ENCODE data around the gene CCDC12. TPM values are rescaled to one million over a fixed set of nuclear protein-coding genes. Genes with fewer than 3 reads are reported as not detected.

CCDC12 gene
- total RNA-seq, 1 experiment from 2014 or later: 52.7 TPM

DNA sequence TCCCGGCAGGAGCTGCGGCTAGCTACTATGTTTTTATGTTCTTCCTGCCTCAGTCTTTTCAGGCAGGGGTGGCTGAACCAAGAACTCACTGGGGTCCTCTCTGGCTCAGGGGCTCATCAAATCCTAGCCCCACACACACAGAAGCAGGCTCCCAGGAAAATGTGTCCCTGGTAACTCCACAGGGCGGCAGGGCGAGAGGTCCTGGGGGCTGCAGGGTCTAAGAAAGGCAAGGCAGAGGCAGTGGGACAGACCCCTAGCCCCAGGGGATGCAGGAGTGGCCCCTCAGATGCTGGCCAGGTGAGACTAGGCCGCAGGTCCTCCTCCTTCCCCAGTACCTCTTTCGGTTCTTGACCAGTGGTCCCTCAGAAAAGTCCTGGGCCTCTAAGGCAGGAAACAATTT, 50.1 kb downstream of the CCDC12 start:
- DNase-seq: peak in 1 of 2 experiments; percentile 19
- peaks cover 68% of the 10 kb centered on the region for H3K36me3 Mint-ChIP-seq (ENCODE audit: insufficient read depth, unreplicated experiment)
- no peak overlapping the region for H3K4me3 ChIP-seq (ENCODE audit: low read depth, low read length)
- peaks cover 12% of the 10 kb centered on the region for H3K36me3 ChIP-seq (ENCODE audit: control insufficient read depth, insufficient read depth, low read length)
- no peak overlapping the region for H3K4me3 Mint-ChIP-seq (ENCODE audit: unreplicated experiment)
- H3K4me1 ChIP-seq: peaks cover 16% of the 10 kb centered on the region; the same call in 1 of the 2 replicates
- intact Hi-C loops (cut with micrococcal nuclease; ENCODE audit: unreplicated experiment): no loop called here
- ChIA-PET CTCF (interaction anchor here (1.1 kb wide), 1 partner anchor 9 kb away, joined by 4 read pairs; no protein-coding TSS in a partner anchor), POLR2A (no interaction called here)
- H3K9me3 ChIP-seq: no peaks in the 10 kb centered on the region
- H3K27me3 ChIP-seq (replicated peaks; ENCODE audit: control insufficient read depth, insufficient read depth, low read length): no peaks in the 10 kb centered on the region
- H3K27me3 Mint-ChIP-seq (ENCODE audit: insufficient read depth, unreplicated experiment): no peaks in the 10 kb centered on the region
- H3K4me1 Mint-ChIP-seq (ENCODE audit: low read depth, unreplicated experiment): peaks cover 20% of the 10 kb centered on the region
- BruUV-seq (replicated peaks): no TSS peak
- H3K9me3 Mint-ChIP-seq (ENCODE audit: unreplicated experiment): no peaks in the 10 kb centered on the region
- peak overlapping the region; percentile 54 for H3K27ac Mint-ChIP-seq (ENCODE audit: unreplicated experiment)
- no peak for TF ChIP-seq CTCF (IDR thresholded peaks at IDR 0.05; ENCODE audit: insufficient read depth in 1 of 2, low read depth in 1 of 2, low read length in 1 of 2, severe bottlenecking in 1 of 2, unreplicated experiment in 1 of 2)

DNA sequence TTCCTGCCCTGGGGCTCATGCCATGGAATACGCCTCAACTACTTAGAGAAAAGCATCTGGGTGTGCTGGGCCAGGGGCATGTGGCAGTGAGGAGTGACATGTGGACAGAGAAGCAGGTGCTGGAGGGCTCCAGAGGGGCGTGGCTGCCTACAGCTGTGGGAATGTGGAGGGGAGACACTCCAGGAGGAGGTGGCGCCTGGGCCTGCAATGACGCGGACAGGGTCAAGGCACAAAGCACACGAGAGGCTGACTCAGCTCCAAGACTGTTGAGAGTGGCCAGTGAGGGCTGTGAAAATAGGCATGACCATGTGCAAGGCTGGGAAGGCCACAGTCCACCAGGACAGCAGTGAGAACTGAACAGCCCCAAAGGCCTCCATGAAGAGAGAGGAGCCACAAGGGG, 50.5 kb downstream of the CCDC12 start:
- no peaks in the 10 kb centered on the region for H3K27me3 ChIP-seq (replicated peaks; ENCODE audit: control insufficient read depth, insufficient read depth, low read length)
- Mint-ChIP-seq H3K4me1 (ENCODE audit: low read depth, unreplicated experiment) (peaks cover 16% of the 10 kb centered on the region), H3K4me3 (ENCODE audit: unreplicated experiment) (no peak overlapping the region), H3K27ac (ENCODE audit: unreplicated experiment) (peak overlapping the region; percentile 54), H3K27me3 (ENCODE audit: insufficient read depth, unreplicated experiment) (no peaks in the 10 kb centered on the region), H3K36me3 (ENCODE audit: insufficient read depth, unreplicated experiment) (peaks cover 67% of the 10 kb centered on the region), H3K9me3 (ENCODE audit: unreplicated experiment) (no peaks in the 10 kb centered on the region)
- BruUV-seq (replicated peaks): no TSS peak
- no peaks in the 10 kb centered on the region for H3K9me3 ChIP-seq
- TF ChIP-seq CTCF (IDR thresholded peaks at IDR 0.05; ENCODE audit: insufficient read depth in 1 of 2, low read depth in 1 of 2, low read length in 1 of 2, severe bottlenecking in 1 of 2, unreplicated experiment in 1 of 2): no peak
- ChIA-PET CTCF (interaction anchor here (1.1 kb wide), 1 partner anchor 9 kb away, joined by 4 read pairs; no protein-coding TSS in a partner anchor), POLR2A (no interaction called here)
- peaks cover 14% of the 10 kb centered on the region for H3K36me3 ChIP-seq (ENCODE audit: control insufficient read depth, insufficient read depth, low read length)
- H3K4me3 ChIP-seq (ENCODE audit: low read depth, low read length): no peak overlapping the region
- peaks cover 12% of the 10 kb centered on the region; the same call in 1 of the 2 replicates for H3K4me1 ChIP-seq
- peak in 1 of 2 experiments; percentile 48 for DNase-seq
- intact Hi-C loops (cut with micrococcal nuclease; ENCODE audit: unreplicated experiment): no loop called here

DNA sequence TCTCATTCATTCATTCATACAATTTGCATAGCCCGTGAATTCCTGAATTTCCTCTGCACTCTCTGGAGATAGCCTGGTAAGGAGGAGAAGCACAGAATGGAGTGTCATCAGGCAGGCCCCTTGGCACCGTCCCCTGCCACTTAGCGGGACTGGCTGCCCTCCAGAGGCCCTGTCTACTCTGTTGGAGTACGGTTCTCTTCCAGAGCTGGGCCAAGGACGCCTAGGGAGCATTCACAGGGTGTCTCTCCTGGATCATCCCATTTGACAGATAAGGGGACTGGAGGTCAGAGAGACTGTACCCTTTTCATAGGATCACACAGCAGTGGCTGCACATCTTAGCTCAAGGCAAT, 51.0 kb downstream of the CCDC12 start:
- TF ChIP-seq CTCF (IDR thresholded peaks at IDR 0.05; ENCODE audit: insufficient read depth in 1 of 2, low read depth in 1 of 2, low read length in 1 of 2, severe bottlenecking in 1 of 2, unreplicated experiment in 1 of 2): no peak
- Histone ChIP-seq H3K27me3 (replicated peaks; ENCODE audit: control insufficient read depth, insufficient read depth, low read length) (no peaks in the 10 kb centered on the region), H3K9me3 (no peaks in the 10 kb centered on the region), H3K36me3 (ENCODE audit: control insufficient read depth, insufficient read depth, low read length) (peaks cover 14% of the 10 kb centered on the region), H3K4me1 (peaks cover 7% of the 10 kb centered on the region; the same call in 1 of the 2 replicates), H3K4me3 (ENCODE audit: low read depth, low read length) (no peak overlapping the region)
- Mint-ChIP-seq H3K27ac (ENCODE audit: unreplicated experiment) (peak overlapping the region; percentile 54), H3K36me3 (ENCODE audit: insufficient read depth, unreplicated experiment) (peaks cover 67% of the 10 kb centered on the region), H3K9me3 (ENCODE audit: unreplicated experiment) (no peaks in the 10 kb centered on the region), H3K4me3 (ENCODE audit: unreplicated experiment) (no peak overlapping the region), H3K4me1 (ENCODE audit: low read depth, unreplicated experiment) (peaks cover 11% of the 10 kb centered on the region), H3K27me3 (ENCODE audit: insufficient read depth, unreplicated experiment) (no peaks in the 10 kb centered on the region)
- intact Hi-C loops (cut with micrococcal nuclease; ENCODE audit: unreplicated experiment): no loop called here
- CTCF ChIA-PET: interaction anchor here (1.1 kb wide), 1 partner anchor 10 kb away, joined by 4 read pairs; no protein-coding TSS in a partner anchor
- DNase-seq: peak in 1 of 2 experiments; percentile 4
- BruUV-seq (replicated peaks): no TSS peak
- POLR2A ChIA-PET: no interaction called here
